HG03135 (cell line): ENCODE measurements around the gene DDR1.

Experiments used
- ATAC-seq: cut with Tn5 transposase; IDR thresholded peaks from one replicate; pipeline ENCODE4 v1.9.1; 2021; ENCODE audit warnings: mild to moderate bottlenecking, moderate library complexity; ENCODE audit not compliant: unreplicated experiment

Gene DDR1

DNA sequence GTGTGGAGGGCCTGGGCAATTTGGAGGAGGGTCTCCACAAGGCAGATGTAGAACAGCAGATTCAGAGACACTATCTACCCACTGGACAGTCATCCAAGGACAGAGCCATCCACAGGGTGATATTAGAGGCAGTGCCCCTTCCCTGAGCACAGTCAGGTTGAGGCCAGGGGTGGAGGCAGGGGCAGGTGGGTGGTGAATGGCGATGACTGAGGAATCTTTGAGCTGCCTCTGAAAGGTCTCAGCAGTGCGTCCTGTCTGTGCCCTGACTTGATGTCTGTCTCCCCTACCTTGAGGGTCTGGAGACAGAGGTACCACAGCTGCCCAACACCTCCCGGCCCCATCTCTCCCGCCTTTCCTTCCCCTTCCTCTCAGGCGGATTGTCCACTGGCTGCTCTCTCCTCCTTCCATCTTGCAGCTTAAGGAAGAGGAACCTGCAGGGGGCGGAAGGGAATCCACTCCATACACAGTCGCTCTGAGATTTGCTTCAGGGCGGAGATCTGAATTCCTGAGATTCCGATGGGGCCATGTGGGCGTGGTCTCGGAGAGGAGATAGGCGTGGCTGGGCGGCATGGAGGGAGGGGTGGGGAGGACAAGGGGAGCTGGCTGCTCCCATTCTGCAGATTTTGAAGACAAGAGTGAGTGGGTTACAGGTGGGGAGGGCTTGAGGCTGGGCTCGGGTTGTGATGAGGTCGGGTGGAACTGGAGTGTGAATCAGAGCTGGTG lies 58.2 kb downstream of the DDR1 start:
- ATAC-seq: no peak

DNA sequence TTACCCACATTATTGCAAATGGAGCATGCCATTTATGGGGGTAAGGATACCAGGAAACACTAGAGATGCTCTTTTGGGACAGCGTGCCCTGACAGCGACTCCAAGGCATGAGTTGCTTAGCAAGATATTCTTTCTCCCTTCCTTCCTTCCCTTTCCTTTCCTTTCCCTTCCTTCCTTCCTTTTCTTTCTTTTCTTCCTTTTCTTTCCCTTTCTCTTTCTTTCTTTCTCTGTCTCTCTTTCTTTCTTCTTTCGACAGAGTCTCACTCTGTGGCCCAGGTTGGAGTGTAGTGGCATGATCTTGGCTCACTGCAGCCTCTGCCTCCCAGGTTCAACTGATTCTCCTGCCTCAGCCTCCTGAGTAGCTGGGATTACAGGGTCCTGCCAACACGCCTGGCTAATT lies 59.7 kb downstream of the DDR1 start:
- ATAC-seq: no peak

DNA sequence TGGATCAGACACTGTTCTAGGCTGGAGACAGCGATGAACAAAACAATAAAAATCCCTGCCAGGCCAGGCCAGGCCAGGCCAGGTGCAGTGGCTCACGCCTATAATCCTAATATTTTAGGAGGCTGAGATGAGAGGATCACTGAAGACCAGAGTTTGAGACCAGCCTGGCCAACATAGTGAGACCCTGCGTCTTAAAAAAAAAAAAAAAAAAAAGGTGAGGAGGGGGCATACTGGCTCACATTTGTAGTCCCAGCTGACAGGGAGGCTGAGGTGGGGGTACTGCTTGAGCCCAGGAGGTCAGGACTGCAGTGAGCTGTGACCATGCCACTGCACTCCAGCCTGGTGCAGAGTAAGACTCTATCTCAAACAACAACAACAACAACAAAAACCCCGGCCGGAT lies 61.0 kb downstream of the DDR1 start:
- no peak for ATAC-seq

DNA sequence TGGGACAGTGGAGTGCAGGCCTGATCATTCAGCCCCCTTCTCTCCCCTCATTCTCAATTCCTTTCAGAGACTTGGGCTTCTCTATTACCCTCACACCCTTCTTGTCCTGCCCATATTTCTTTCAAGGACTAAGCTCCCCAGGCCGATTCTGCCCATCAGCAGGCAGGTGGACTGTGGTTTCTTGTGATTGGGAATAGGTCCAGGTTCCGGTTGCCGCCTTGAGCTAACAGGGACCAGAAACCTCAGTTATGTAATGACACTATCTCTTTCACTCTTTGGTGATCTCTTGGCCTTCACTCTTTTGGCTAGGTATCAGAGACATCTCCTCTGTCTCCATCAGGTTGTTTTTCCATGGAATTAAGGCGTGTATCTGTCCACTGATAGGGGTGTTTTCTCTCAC lies 62.9 kb downstream of the DDR1 start:
- ATAC-seq: no peak

DNA sequence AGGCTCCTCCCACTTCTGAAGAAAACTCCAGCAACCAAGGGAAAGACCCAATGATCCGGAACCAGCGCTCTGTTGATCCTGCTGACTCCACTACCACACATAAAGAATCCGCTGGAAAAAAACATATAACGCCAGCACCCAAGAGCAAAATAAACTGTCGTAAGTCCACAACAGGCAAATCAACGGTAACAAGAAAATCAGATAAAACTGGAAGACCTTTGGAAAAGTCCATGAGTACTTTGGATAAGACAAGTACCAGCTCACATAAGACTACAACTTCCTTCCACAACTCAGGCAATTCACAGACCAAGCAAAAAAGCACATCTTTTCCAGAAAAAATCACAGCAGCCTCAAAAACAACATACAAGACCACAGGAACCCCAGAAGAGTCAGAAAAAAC lies 64.5 kb downstream of the DDR1 start:
- no peak for ATAC-seq
